Prostate gland (tissue), 2 donors: Measurements from ENCODE around the gene L3MBTL4.

Experiments
- CTCF ChIP-seq, 4 experiments: fragments of 200-600 bp in 2 of 4; fragments of 450-650 bp in 2 of 4; sonication (generic) in 2 of 4; IDR thresholded peaks; 1 replicate in 3 of 4; 2 replicates in 1 of 4; pipeline ENCODE4 v1.5.1; 2016 to 2019; ENCODE audit warnings: antibody characterized with exemption in 4 of 4, mild to moderate bottlenecking in 2 of 4, moderate library complexity in 2 of 4
- POLR2A ChIP-seq: fragments of 450-650 bp; IDR thresholded peaks from one replicate; pipeline ENCODE4 v1.6.1; 2016; ENCODE audit warnings: antibody characterized with exemption, mild to moderate bottlenecking
- POLR2AphosphoS5 ChIP-seq: sonication (generic); formaldehyde crosslinking; IDR thresholded peaks from one replicate; pipeline ENCODE4 v1.6.1; 2017; ENCODE audit warnings: antibody characterized with exemption

GRCh38 chr18:5986257-5986931, 428.3 kb downstream of the L3MBTL4 start:
- TF ChIP-seq CTCF (IDR thresholded peaks at IDR 0.05) (no peak), POLR2AphosphoS5 (no peak), POLR2A (no peak)
